HepG2 (cell line): ENCODE measurements around the gene DMXL1. TPM values are rescaled to one million over a fixed set of nuclear protein-coding genes. Genes with fewer than 3 reads are reported as not detected.

Experiments
- ATF7 ChIP-seq, 2 experiments: fragments of 450-650 bp in 1 of 2; sonication (generic) in 1 of 2; formaldehyde crosslinking in 1 of 2; IDR thresholded peaks; 2 replicates each; pipeline versions ENCODE4 v1.4.0 to v1.6.1; 2016 to 2020; ENCODE audit warnings: antibody characterized with exemption in 1 of 2, mild to moderate bottlenecking in 1 of 2, missing genetic modification reagents in 1 of 2
- ERF ChIP-seq: IDR thresholded peaks from 2 replicates; pipeline ENCODE4 v1.6.1; 2018; ENCODE audit warnings: missing biosample characterization, missing genetic modification reagents
- HNF1B ChIP-seq: sonication (generic); formaldehyde crosslinking; IDR thresholded peaks from 2 replicates; pipeline ENCODE4 v1.5.1; 2020; ENCODE audit warnings: mild to moderate bottlenecking, moderate library complexity, missing genetic modification reagents
- HOXA5 ChIP-seq: sonication (generic); formaldehyde crosslinking; IDR thresholded peaks from 2 replicates; pipeline ENCODE4 v1.4.0; 2020; ENCODE audit warnings: missing genetic modification reagents
- KAT2B ChIP-seq: fragments of 150-350 bp; IDR thresholded peaks from 2 replicates; pipeline ENCODE4 v1.6.1; 2014; ENCODE audit warnings: low read depth, low read length, borderline replicate concordance
- NFIB ChIP-seq: sonication (generic); formaldehyde crosslinking; IDR thresholded peaks from 2 replicates; pipeline ENCODE4 v1.9.0; 2021; ENCODE audit warnings: missing genetic modification reagents, mild to moderate bottlenecking, borderline replicate concordance
- PITX1 ChIP-seq: sonication (generic); formaldehyde crosslinking; IDR thresholded peaks from 2 replicates; pipeline ENCODE4 v1.5.1; 2020; ENCODE audit warnings: mild to moderate bottlenecking, missing genetic modification reagents
- SNAPC5 ChIP-seq: sonication (generic); formaldehyde crosslinking; IDR thresholded peaks from 2 replicates; pipeline ENCODE4 v1.8.1; 2023; ENCODE audit warnings: mild to moderate bottlenecking, missing genetic modification reagents, borderline replicate concordance
- STAT6 ChIP-seq: sonication (generic); formaldehyde crosslinking; IDR thresholded peaks from 2 replicates; pipeline ENCODE4 v1.4.0; 2020; ENCODE audit warnings: missing genetic modification reagents, mild to moderate bottlenecking, borderline replicate concordance
- SUZ12 ChIP-seq: fragments of 150-350 bp; IDR thresholded peaks from 2 replicates; pipeline ENCODE4 v1.6.1; 2014; ENCODE audit warnings: low read depth, low read length
- ZBTB43 ChIP-seq: sonication (generic); formaldehyde crosslinking; conservative IDR thresholded peaks from 2 replicates; pipeline ENCODE4 v1.4.0; 2020; ENCODE audit warnings: missing genetic modification reagents
- ZBTB7A ChIP-seq: sonication (generic); formaldehyde crosslinking; IDR thresholded peaks from 2 replicates; pipeline ENCODE4 v1.8.0; 2022; ENCODE audit warnings: mild to moderate bottlenecking, missing genetic modification reagents
- ZFP91 ChIP-seq: sonication (generic); formaldehyde crosslinking; IDR thresholded peaks from 2 replicates; pipeline ENCODE4 v1.9.0; 2022; ENCODE audit warnings: missing genetic modification reagents, mild to moderate bottlenecking, borderline replicate concordance
- ZNF646 ChIP-seq: sonication (generic); formaldehyde crosslinking; IDR thresholded peaks from 2 replicates; pipeline ENCODE4 v1.9.0; 2021; ENCODE audit warnings: mild to moderate bottlenecking, missing genetic modification reagents
- ZSCAN25 ChIP-seq: sonication (generic); formaldehyde crosslinking; IDR thresholded peaks from 2 replicates; pipeline ENCODE4 v1.8.0; 2022; ENCODE audit warnings: mild to moderate bottlenecking, missing genetic modification reagents
- polyA plus RNA-seq, 8 experiments: library from polyadenylated mRNA; depleted of rRNA in 3 of 8; stranded (reverse) in 7 of 8; unstranded in 1 of 8; fragments of >200 nt; fragmentation: Illumina TruSeq in 4 of 8; extraction: Trizol in 4 of 8; gene quantifications; 2 replicates each; pipeline versions ENCODE4 v1.2.1 to v1.2.3, GENCODE V29; 2011 to 2016; ENCODE audit warnings: low read depth in 4 of 8, missing spikeins in 1 of 8, mixed read lengths in 1 of 8; ENCODE audit not compliant: insufficient read depth in 1 of 8
- total RNA-seq, 5 experiments: library from RNA; depleted of rRNA; stranded (reverse); fragments of >200 nt; fragmentation: Illumina TruSeq; extraction: Trizol; gene quantifications; 2 replicates each; pipeline ENCODE4 v1.2.3, GENCODE V29; 2016; ENCODE audit warnings: low read depth in 1 of 5

The DMXL1 gene
- total and polyA plus RNA-seq, 2 of the 13 experiments (the other 11 are each of a cell fraction or from before 2014, with no cell fraction given): 6.9 to 18.6 TPM

- peak; percentile 81; the same call in 1 of the 2 replicates for TF ChIP-seq SNAPC5
- TF ChIP-seq HOXA5 (CRISPR knock-in tag): no peak
- TF ChIP-seq NFIB (CRISPR knock-in tag): no peak
- no peak for TF ChIP-seq ZSCAN25 (CRISPR knock-in tag)
- no peak for TF ChIP-seq ATF7 (IDR thresholded peaks at IDR 0.05)
- no peak for TF ChIP-seq ATF7 (CRISPR knock-in tag; IDR thresholded peaks at IDR 0.05)
- no peak; the same call in 1 of the 2 replicates for TF ChIP-seq STAT6
- no peak for TF ChIP-seq SUZ12
- TF ChIP-seq HNF1B (CRISPR knock-in tag): no peak
- no peak for TF ChIP-seq ZNF646 (CRISPR knock-in tag)
- no peak for TF ChIP-seq ERF (CRISPR knock-in tag)
- peak; percentile 83; the same call in 1 of the 2 replicates for TF ChIP-seq ZFP91
- no peak for TF ChIP-seq KAT2B
- no peak for TF ChIP-seq PITX1 (CRISPR knock-in tag)
- TF ChIP-seq ZBTB7A (CRISPR knock-in tag): no peak
- TF ChIP-seq ZBTB43 (CRISPR knock-in tag): no peak
Measured at GRCh38 chr5:119267958-119268386, 197.1 kb downstream of the DMXL1 start (continued).
